WTC11 (cell line): Measurements from ENCODE around the gene LAMP1. TPM values are rescaled to one million over a fixed set of nuclear protein-coding genes. Genes with fewer than 3 reads are reported as not detected.
A peak's percentile ranks its signal among the peaks of the same experiment; 100 is the strongest.

Source experiments
- AR ChIP-seq: fragments of 250-450 bp; sonication (Bioruptor Pico); IDR thresholded peaks from 2 replicates; pipeline ENCODE4 v1.9.0; 2021; ENCODE audit warnings: mild to moderate bottlenecking
- ATF3 ChIP-seq: sonication (generic); formaldehyde crosslinking; conservative IDR thresholded peaks from 2 replicates; pipeline ENCODE4 v1.8.1; 2022; ENCODE audit warnings: mild to moderate bottlenecking, missing genetic modification reagents
- CREM ChIP-seq: sonication (generic); formaldehyde crosslinking; IDR thresholded peaks from 2 replicates; pipeline ENCODE4 v1.8.1; 2022; ENCODE audit warnings: mild to moderate bottlenecking, missing genetic modification reagents, moderate library complexity
- E2F4 ChIP-seq: sonication (generic); formaldehyde crosslinking; IDR thresholded peaks from 2 replicates; pipeline ENCODE4 v1.8.1; 2022; ENCODE audit warnings: low read depth, mild to moderate bottlenecking, moderate library complexity, missing genetic modification reagents, borderline replicate concordance
- FOXK1 ChIP-seq: sonication (generic); formaldehyde crosslinking; IDR thresholded peaks from 2 replicates; pipeline ENCODE4 v1.8.0; 2022; ENCODE audit warnings: mild to moderate bottlenecking, moderate library complexity, missing genetic modification reagents
- FOXP1 ChIP-seq: sonication (generic); formaldehyde crosslinking; IDR thresholded peaks from 2 replicates; pipeline ENCODE4 v1.8.0; 2022; ENCODE audit warnings: missing genetic modification reagents, mild to moderate bottlenecking, moderate library complexity, borderline replicate concordance
- FOXP4 ChIP-seq: sonication (generic); formaldehyde crosslinking; IDR thresholded peaks from 2 replicates; pipeline ENCODE4 v1.8.0; 2022; ENCODE audit warnings: mild to moderate bottlenecking, missing genetic modification reagents
- GRHL2 ChIP-seq: fragments of 250-450 bp; sonication (Bioruptor Pico); IDR thresholded peaks from 2 replicates; pipeline ENCODE4 v1.8.0; 2022; ENCODE audit warnings: mild to moderate bottlenecking, moderate library complexity; ENCODE audit not compliant: insufficient replicate concordance, severe bottlenecking
- IRF2 ChIP-seq: sonication (generic); formaldehyde crosslinking; IDR thresholded peaks from 2 replicates; pipeline ENCODE4 v1.8.0; 2022; ENCODE audit warnings: low read depth, missing genetic modification reagents, borderline replicate concordance
- MLX ChIP-seq: sonication (generic); formaldehyde crosslinking; IDR thresholded peaks from 2 replicates; pipeline ENCODE4 v1.8.1; 2023; ENCODE audit warnings: mild to moderate bottlenecking, missing genetic modification reagents, moderate library complexity
- PREB ChIP-seq: sonication (generic); formaldehyde crosslinking; IDR thresholded peaks from 2 replicates; pipeline ENCODE4 v1.8.1; 2022; ENCODE audit warnings: mild to moderate bottlenecking, missing genetic modification reagents, moderate library complexity, borderline replicate concordance
- RORB ChIP-seq: fragments of 250-450 bp; sonication (Bioruptor Pico); IDR thresholded peaks from 2 replicates; pipeline ENCODE4 v1.9.0; 2021; ENCODE audit warnings: mild to moderate bottlenecking
- SOX15 ChIP-seq: fragments of 250-450 bp; sonication (Bioruptor Pico); IDR thresholded peaks from 2 replicates; pipeline ENCODE4 v1.9.0; 2021; ENCODE audit warnings: mild to moderate bottlenecking
- STAT6 ChIP-seq: sonication (generic); formaldehyde crosslinking; conservative IDR thresholded peaks from 2 replicates; pipeline ENCODE4 v1.8.1; 2023; ENCODE audit warnings: mild to moderate bottlenecking, low read depth, missing genetic modification reagents, moderate library complexity
- USF1 ChIP-seq: sonication (generic); formaldehyde crosslinking; IDR thresholded peaks from 2 replicates; pipeline ENCODE4 v1.8.0; 2022; ENCODE audit warnings: mild to moderate bottlenecking, missing genetic modification reagents
- ZBTB43 ChIP-seq: sonication (generic); formaldehyde crosslinking; IDR thresholded peaks from 2 replicates; pipeline ENCODE4 v1.8.1; 2023; ENCODE audit warnings: mild to moderate bottlenecking, missing genetic modification reagents
- ZNF263 ChIP-seq: sonication (generic); formaldehyde crosslinking; IDR thresholded peaks from 2 replicates; pipeline ENCODE4 v1.8.1; 2022; ENCODE audit warnings: low read depth, mild to moderate bottlenecking, moderate library complexity, missing genetic modification reagents
- ZNF281 ChIP-seq: sonication (generic); formaldehyde crosslinking; IDR thresholded peaks from 2 replicates; pipeline ENCODE4 v1.8.0; 2023; ENCODE audit warnings: mild to moderate bottlenecking, missing genetic modification reagents
- ZNF512 ChIP-seq: sonication (generic); formaldehyde crosslinking; IDR thresholded peaks from 2 replicates; pipeline ENCODE4 v1.8.1; 2022; ENCODE audit warnings: missing genetic modification reagents, borderline replicate concordance
- total RNA-seq: library from RNA; stranded (reverse); gene quantifications from 3 replicates; pipeline ENCODE4 v1.2.3, GENCODE V29; 2021

Gene LAMP1
- total RNA-seq, 1 experiment from 2014 or later, result 150 TPM

- TF ChIP-seq FOXP4 (CRISPR knock-in tag) (peak; percentile 99), MLX (peak; percentile 78; the same call in 1 of the 2 replicates), SOX15 (no peak), IRF2 (CRISPR knock-in tag) (no peak), ZNF512 (CRISPR knock-in tag) (peak; percentile 100), FOXP1 (peak; percentile 100), ZBTB43 (peak; percentile 95), ZNF263 (CRISPR knock-in tag) (no peak; the same call in 1 of the 2 replicates), RORB (no peak), FOXK1 (peak; percentile 99), ATF3 (CRISPR knock-in tag) (peak; percentile 98), GRHL2 (CRISPR knock-in tag) (no peak), AR (CRISPR knock-in tag) (no peak), PREB (CRISPR knock-in tag) (peak; percentile 95), USF1 (peak; percentile 100), E2F4 (peak; percentile 95), STAT6 (peak; percentile 89; the same call in 1 of the 2 replicates), ZNF281 (CRISPR knock-in tag) (peak; percentile 97), CREM (peak; percentile 94)
Measured at GRCh38 chr13:113296823-113297369, at the start of gene LAMP1 (continued).
